Measurements from ENCODE around the gene NCOA7. TPM values are rescaled to one million over a fixed set of nuclear protein-coding genes. Genes with fewer than 3 reads are reported as not detected.

NCOA7 gene
- total and polyA plus RNA-seq, 9 of the 15 experiments (the other 6 are each of a cell fraction or from before 2014, with no cell fraction given) = 5.8 to 14.6 (median 9.3) TPM

DNA sequence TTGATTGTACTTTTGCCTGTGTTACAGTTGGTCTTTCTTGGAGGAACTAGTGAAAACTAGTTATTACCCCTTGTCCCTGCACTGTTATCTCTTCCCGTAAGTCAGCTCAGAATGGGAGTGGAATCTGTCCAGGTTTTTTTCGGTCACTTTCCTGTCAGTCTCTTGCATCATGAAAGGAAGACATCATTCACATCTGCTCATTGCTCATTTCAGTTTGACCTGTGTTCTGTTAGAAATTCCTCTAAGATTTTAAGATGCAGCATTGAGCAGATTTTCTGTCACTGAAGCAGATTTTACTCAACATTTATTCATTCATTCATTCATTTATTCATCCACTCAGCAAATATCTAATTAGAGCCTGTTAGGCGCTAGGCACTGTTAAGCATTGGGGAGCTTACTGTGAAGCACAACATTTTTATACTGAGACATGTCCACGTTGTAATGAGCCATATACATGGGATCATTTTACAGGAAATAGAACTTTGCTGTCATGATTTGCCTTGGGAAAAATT, 132.7 kb downstream of the NCOA7 start (continued):
- TF ChIP-seq, protein P1, sequence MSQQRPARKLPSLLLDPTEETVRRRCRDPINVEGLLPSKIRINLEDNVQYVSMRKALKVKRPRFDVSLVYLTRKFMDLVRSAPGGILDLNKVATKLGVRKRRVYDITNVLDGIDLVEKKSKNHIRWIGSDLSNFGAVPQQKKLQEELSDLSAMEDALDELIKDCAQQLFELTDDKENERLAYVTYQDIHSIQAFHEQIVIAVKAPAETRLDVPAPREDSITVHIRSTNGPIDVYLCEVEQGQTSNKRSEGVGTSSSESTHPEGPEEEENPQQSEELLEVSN (IDR thresholded peaks at IDR 0.05; ENCODE audit: borderline replicate concordance in 1 of 2, extremely low read depth in 1 of 2, insufficient read depth in 1 of 2, insufficient read length in 1 of 2, low read depth in 1 of 2, low read length in 1 of 2, poor library complexity in 1 of 2, severe bottlenecking in 1 of 2) = no peak
- TF ChIP-seq, protein P2, sequence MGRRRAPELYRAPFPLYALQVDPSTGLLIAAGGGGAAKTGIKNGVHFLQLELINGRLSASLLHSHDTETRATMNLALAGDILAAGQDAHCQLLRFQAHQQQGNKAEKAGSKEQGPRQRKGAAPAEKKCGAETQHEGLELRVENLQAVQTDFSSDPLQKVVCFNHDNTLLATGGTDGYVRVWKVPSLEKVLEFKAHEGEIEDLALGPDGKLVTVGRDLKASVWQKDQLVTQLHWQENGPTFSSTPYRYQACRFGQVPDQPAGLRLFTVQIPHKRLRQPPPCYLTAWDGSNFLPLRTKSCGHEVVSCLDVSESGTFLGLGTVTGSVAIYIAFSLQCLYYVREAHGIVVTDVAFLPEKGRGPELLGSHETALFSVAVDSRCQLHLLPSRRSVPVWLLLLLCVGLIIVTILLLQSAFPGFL (CRISPR knock-in tag; IDR thresholded peaks at IDR 0.05) = no peak
- no peak; a peak in 1 of 4 replicates for TF ChIP-seq KDM1A (IDR thresholded peaks at IDR 0.05)
- TF ChIP-seq MYBL2 (IDR thresholded peaks at IDR 0.05; ENCODE audit: low read depth) = no peak
- no peak for TF ChIP-seq MYBL2 (CRISPR knock-in tag; IDR thresholded peaks at IDR 0.05; ENCODE audit: borderline replicate concordance)
- no peak for TF ChIP-seq CBFA2T2 (conservative IDR thresholded peaks at IDR 0.05)
- no peak for TF ChIP-seq ZFP1 (CRISPR knock-in tag; IDR thresholded peaks at IDR 0.05)
- no peak for TF ChIP-seq CCAR2 (IDR thresholded peaks at IDR 0.05; ENCODE audit: low read depth, low read length)
- no peak for TF ChIP-seq ZNF79 (CRISPR knock-in tag; IDR thresholded peaks at IDR 0.05; ENCODE audit: low read depth)
- TF ChIP-seq ARID1B (IDR thresholded peaks at IDR 0.05) = peak; percentile 59; the same call in 1 of the 2 replicates
- TF ChIP-seq, protein P3, sequence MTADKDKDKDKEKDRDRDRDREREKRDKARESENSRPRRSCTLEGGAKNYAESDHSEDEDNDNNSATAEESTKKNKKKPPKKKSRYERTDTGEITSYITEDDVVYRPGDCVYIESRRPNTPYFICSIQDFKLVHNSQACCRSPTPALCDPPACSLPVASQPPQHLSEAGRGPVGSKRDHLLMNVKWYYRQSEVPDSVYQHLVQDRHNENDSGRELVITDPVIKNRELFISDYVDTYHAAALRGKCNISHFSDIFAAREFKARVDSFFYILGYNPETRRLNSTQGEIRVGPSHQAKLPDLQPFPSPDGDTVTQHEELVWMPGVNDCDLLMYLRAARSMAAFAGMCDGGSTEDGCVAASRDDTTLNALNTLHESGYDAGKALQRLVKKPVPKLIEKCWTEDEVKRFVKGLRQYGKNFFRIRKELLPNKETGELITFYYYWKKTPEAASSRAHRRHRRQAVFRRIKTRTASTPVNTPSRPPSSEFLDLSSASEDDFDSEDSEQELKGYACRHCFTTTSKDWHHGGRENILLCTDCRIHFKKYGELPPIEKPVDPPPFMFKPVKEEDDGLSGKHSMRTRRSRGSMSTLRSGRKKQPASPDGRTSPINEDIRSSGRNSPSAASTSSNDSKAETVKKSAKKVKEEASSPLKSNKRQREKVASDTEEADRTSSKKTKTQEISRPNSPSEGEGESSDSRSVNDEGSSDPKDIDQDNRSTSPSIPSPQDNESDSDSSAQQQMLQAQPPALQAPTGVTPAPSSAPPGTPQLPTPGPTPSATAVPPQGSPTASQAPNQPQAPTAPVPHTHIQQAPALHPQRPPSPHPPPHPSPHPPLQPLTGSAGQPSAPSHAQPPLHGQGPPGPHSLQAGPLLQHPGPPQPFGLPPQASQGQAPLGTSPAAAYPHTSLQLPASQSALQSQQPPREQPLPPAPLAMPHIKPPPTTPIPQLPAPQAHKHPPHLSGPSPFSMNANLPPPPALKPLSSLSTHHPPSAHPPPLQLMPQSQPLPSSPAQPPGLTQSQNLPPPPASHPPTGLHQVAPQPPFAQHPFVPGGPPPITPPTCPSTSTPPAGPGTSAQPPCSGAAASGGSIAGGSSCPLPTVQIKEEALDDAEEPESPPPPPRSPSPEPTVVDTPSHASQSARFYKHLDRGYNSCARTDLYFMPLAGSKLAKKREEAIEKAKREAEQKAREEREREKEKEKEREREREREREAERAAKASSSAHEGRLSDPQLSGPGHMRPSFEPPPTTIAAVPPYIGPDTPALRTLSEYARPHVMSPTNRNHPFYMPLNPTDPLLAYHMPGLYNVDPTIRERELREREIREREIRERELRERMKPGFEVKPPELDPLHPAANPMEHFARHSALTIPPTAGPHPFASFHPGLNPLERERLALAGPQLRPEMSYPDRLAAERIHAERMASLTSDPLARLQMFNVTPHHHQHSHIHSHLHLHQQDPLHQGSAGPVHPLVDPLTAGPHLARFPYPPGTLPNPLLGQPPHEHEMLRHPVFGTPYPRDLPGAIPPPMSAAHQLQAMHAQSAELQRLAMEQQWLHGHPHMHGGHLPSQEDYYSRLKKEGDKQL (CRISPR knock-in tag; IDR thresholded peaks at IDR 0.05; ENCODE audit: borderline replicate concordance) = no peak
- peak; percentile 70 for TF ChIP-seq DPF2 (IDR thresholded peaks at IDR 0.05)
- TF ChIP-seq ZNF77 (CRISPR knock-in tag; IDR thresholded peaks at IDR 0.05) = no peak
- TF ChIP-seq, protein P4, sequence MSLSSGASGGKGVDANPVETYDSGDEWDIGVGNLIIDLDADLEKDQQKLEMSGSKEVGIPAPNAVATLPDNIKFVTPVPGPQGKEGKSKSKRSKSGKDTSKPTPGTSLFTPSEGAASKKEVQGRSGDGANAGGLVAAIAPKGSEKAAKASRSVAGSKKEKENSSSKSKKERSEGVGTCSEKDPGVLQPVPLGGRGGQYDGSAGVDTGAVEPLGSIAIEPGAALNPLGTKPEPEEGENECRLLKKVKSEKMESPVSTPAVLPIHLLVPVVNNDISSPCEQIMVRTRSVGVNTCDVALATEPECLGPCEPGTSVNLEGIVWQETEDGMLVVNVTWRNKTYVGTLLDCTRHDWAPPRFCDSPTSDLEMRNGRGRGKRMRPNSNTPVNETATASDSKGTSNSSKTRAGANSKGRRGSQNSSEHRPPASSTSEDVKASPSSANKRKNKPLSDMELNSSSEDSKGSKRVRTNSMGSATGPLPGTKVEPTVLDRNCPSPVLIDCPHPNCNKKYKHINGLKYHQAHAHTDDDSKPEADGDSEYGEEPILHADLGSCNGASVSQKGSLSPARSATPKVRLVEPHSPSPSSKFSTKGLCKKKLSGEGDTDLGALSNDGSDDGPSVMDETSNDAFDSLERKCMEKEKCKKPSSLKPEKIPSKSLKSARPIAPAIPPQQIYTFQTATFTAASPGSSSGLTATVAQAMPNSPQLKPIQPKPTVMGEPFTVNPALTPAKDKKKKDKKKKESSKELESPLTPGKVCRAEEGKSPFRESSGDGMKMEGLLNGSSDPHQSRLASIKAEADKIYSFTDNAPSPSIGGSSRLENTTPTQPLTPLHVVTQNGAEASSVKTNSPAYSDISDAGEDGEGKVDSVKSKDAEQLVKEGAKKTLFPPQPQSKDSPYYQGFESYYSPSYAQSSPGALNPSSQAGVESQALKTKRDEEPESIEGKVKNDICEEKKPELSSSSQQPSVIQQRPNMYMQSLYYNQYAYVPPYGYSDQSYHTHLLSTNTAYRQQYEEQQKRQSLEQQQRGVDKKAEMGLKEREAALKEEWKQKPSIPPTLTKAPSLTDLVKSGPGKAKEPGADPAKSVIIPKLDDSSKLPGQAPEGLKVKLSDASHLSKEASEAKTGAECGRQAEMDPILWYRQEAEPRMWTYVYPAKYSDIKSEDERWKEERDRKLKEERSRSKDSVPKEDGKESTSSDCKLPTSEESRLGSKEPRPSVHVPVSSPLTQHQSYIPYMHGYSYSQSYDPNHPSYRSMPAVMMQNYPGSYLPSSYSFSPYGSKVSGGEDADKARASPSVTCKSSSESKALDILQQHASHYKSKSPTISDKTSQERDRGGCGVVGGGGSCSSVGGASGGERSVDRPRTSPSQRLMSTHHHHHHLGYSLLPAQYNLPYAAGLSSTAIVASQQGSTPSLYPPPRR (CRISPR knock-in tag; IDR thresholded peaks at IDR 0.05; ENCODE audit: borderline replicate concordance) = no peak
- TF ChIP-seq GTF2E2 (tag; IDR thresholded peaks at IDR 0.05) = peak; percentile 54
- TF ChIP-seq RFX1 (IDR thresholded peaks at IDR 0.05) = no peak
